SU-DHL-6 (cell line): ENCODE measurements around the gene S100A14.

Source experiments
- H2AFZ ChIP-seq: fragments of 200-600 bp; sonication (generic); 2 replicates; pipeline ENCODE4 v1.6.1; 2014; ENCODE audit warnings: low read depth, mild to moderate bottlenecking, moderate library complexity, mixed read lengths, antibody characterized with exemption, low read length; ENCODE audit not compliant: severe bottlenecking
- H3F3A ChIP-seq: fragments of 200-600 bp; shearing (Covaris generic); 2 replicates; pipeline ENCODE4 v1.6.0; 2016; ENCODE audit warnings: antibody characterized with exemption, mild to moderate bottlenecking; ENCODE audit not compliant: insufficient read depth
- H3K27ac ChIP-seq: fragments of 200-600 bp; sonication (generic); 2 replicates; pipeline ENCODE4 v1.5.1; 2016; ENCODE audit warnings: low read depth, mild to moderate bottlenecking, low read length, moderate library complexity, mixed read lengths
- H3K27me3 ChIP-seq: fragments of 200-600 bp; sonication (generic), shearing (Covaris generic); 2 replicates; pipeline ENCODE4 v1.6.0; 2014; ENCODE audit warnings: mild to moderate bottlenecking, low read length
- H3K36me3 ChIP-seq: fragments of 200-600 bp; sonication (generic); 2 replicates; pipeline ENCODE4 v1.6.1; 2014; ENCODE audit warnings: mild to moderate bottlenecking, low read length, mixed read lengths
- H3K4me2 ChIP-seq: fragments of 300-600, 200-600 bp; shearing (Covaris generic), sonication (generic); 2 replicates; pipeline ENCODE4 v1.6.0; 2014; ENCODE audit warnings: low read length, low read depth, mild to moderate bottlenecking; ENCODE audit not compliant: poor library complexity, severe bottlenecking
- H3K4me3 ChIP-seq: fragments of 200-600 bp; sonication (generic); 2 replicates; pipeline ENCODE4 v1.5.1; 2014; ENCODE audit warnings: antibody characterized with exemption, low read length, mild to moderate bottlenecking, mixed read lengths; ENCODE audit not compliant: insufficient read depth, poor library complexity, severe bottlenecking
- H3K79me2 ChIP-seq: fragments of 200-600 bp; sonication (generic); 2 replicates; pipeline ENCODE4 v1.6.1; 2014; ENCODE audit warnings: mild to moderate bottlenecking, low read length, moderate library complexity; ENCODE audit not compliant: insufficient read depth
- H3K9ac ChIP-seq: fragments of 200-600 bp; sonication (generic); 2 replicates; pipeline ENCODE4 v1.7.0; 2014; ENCODE audit warnings: mild to moderate bottlenecking, low read length
- H3K9me2 ChIP-seq: fragments of 200-600 bp; sonication (generic); replicated peaks from 2 replicates; pipeline ENCODE4 v1.6.1; 2014; ENCODE audit warnings: low read length; ENCODE audit not compliant: insufficient read depth
- H3K9me3 ChIP-seq: fragments of 200-600 bp; sonication (generic); 2 replicates; pipeline ENCODE4 v1.6.1; 2014; ENCODE audit warnings: low read length, mixed read lengths; ENCODE audit not compliant: insufficient read depth
- H4K20me1 ChIP-seq: fragments of 200-600 bp; sonication (generic); 2 replicates; pipeline ENCODE4 v1.6.1; 2014; ENCODE audit warnings: low read depth, mild to moderate bottlenecking, antibody characterized with exemption, low read length, moderate library complexity, mixed read lengths
- EZH2phosphoT487 ChIP-seq: fragments of 200-600 bp; sonication (generic), shearing (Covaris generic); conservative IDR thresholded peaks from 2 replicates; pipeline ENCODE4 v1.6.1; 2018; ENCODE audit warnings: mild to moderate bottlenecking, antibody characterized with exemption, low read length, moderate library complexity, mixed read lengths
- TF ChIP-seq, protein P1 (sequence below): fragments of 200-600 bp; sonication (generic); IDR thresholded peaks from one replicate; pipeline ENCODE4 v1.5.1; 2017; ENCODE audit warnings: antibody characterized with exemption, mild to moderate bottlenecking, low read length, moderate library complexity; ENCODE audit not compliant: insufficient read depth, poor library complexity, severe bottlenecking

The S100A14 gene

DNA sequence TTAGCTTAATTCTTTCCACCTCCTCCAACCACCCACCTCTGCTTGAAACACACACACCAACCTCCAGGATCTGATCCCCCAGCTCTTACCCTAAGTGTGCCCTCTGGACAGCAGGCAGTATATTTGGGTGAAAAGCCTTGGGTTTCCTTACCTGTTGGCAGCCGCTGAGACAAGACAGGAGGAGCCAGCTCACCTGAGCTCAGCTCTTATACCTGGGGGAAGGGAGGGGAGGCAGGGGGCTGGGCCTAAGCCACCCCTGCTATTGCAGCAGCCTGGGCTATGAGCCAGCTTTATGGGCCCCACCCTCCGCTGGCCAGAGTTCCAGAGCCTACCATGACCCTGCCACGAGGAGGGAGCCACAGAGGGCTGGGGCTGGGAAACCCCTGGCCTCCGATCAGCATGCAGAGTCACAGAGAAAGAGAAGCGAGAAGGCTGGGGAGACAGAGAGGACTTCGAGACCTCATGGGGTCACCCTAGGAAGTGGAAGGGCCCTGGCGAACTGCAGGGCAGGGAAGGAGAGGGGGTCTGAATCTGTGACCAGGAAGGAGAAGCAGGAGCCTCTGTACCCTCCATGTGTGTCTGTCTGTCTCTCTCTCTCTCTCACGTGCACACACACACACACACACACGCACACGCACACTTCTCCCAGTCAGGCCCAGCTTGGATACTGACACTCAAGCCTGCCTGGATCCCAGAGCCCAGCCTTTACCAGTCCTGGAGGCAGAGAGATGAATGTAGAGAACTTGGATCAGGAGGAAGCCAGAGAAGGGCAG, at the start of gene S100A14:
Gene S100A14, minus strand, starts transcription at position 182 of the 773 bp plus-strand sequence. CDS start 467 bp downstream, outside the sequence.
- Histone ChIP-seq H3K4me2 (no peak within 1 kb of the TSS), H2AFZ (no peak within 1 kb of the TSS), H3K9ac (no peak within 1 kb of the TSS), H3K4me3 (no peak within 1 kb of the TSS), H4K20me1 (no peaks in the 10 kb centered on the region), H3K9me3 (no peaks in the 10 kb centered on the region), H3F3A (no peaks in the 10 kb centered on the region), H3K36me3 (no peaks in the 10 kb centered on the region), H3K27ac (no peak within 1 kb of the TSS), H3K9me2 (no peaks in the 10 kb centered on the region), H3K27me3 (no peaks in the 10 kb centered on the region), H3K79me2 (no peaks in the 10 kb centered on the region)
- TF ChIP-seq EZH2phosphoT487, result no peak
- TF ChIP-seq, protein P1, sequence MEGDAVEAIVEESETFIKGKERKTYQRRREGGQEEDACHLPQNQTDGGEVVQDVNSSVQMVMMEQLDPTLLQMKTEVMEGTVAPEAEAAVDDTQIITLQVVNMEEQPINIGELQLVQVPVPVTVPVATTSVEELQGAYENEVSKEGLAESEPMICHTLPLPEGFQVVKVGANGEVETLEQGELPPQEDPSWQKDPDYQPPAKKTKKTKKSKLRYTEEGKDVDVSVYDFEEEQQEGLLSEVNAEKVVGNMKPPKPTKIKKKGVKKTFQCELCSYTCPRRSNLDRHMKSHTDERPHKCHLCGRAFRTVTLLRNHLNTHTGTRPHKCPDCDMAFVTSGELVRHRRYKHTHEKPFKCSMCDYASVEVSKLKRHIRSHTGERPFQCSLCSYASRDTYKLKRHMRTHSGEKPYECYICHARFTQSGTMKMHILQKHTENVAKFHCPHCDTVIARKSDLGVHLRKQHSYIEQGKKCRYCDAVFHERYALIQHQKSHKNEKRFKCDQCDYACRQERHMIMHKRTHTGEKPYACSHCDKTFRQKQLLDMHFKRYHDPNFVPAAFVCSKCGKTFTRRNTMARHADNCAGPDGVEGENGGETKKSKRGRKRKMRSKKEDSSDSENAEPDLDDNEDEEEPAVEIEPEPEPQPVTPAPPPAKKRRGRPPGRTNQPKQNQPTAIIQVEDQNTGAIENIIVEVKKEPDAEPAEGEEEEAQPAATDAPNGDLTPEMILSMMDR, result no peak

DNA sequence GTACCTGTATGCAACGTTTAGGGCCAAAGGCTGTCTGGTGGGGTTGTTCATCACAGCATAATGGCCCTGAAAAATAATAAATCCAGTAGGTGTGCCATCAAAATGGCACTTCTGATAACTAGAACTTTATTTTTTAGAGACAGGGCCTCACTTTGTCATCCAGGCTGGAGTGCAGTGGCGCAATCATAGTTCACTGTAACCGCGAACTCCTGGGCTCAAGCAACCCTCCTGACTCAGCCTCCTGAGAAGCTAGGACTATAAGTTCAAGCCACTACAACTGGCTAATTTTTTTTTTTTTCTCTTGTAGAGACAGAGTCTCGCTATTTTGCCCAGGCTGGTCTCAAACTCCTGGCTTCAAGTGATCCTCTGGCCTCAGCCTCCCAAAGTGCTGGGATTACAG, 47.1 kb upstream of the S100A14 start:
- no peak overlapping the region for H3K27ac ChIP-seq
- no peak overlapping the region for H3K9ac ChIP-seq
- no peaks in the 10 kb centered on the region for H3K27me3 ChIP-seq
- H3F3A ChIP-seq, result peaks cover 42% of the 10 kb centered on the region
- H3K4me2 ChIP-seq, result no peak overlapping the region
- peaks cover 48% of the 10 kb centered on the region for H3K36me3 ChIP-seq
- no peaks in the 10 kb centered on the region for H4K20me1 ChIP-seq
- TF ChIP-seq EZH2phosphoT487, result no peak
- TF ChIP-seq, protein P1, result no peak
- H3K79me2 ChIP-seq, result peaks cover 19% of the 10 kb centered on the region
- H3K4me3 ChIP-seq, result no peak overlapping the region
- H3K9me2 ChIP-seq, result no peaks in the 10 kb centered on the region
- H3K9me3 ChIP-seq, result no peaks in the 10 kb centered on the region
- H2AFZ ChIP-seq, result no peak overlapping the region

DNA sequence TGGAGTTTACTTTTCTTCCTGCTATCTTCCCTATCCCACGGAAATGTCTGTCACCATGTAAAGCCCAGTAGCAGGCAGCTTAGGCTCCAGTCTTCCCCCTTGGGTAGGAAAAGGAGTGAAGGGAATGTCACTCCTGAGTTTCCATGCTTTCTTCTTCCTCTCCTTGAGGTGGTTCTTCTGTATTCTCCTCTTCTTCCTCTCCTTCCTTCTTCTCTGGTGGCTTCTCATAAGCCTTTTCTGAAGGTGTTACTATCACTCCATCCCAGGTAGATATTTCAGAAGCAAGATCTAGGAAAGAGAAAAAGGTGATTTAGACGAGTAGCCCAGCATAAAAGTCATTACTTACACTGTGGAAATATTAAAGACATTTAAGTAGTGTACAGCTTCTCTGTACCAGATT, 46.1 kb upstream of the S100A14 start:
- Histone ChIP-seq H3K79me2 (peaks cover 12% of the 10 kb centered on the region; the same call in 1 of the 2 replicates), H3K9ac (no peak overlapping the region), H3K4me3 (no peak overlapping the region), H3K27me3 (no peaks in the 10 kb centered on the region), H3K9me2 (no peaks in the 10 kb centered on the region), H3K9me3 (no peaks in the 10 kb centered on the region), H4K20me1 (no peaks in the 10 kb centered on the region), H3K4me2 (no peak overlapping the region), H3K27ac (no peak overlapping the region), H3F3A (peaks cover 42% of the 10 kb centered on the region), H2AFZ (no peak overlapping the region), H3K36me3 (peaks cover 39% of the 10 kb centered on the region)
- TF ChIP-seq EZH2phosphoT487, result no peak
- TF ChIP-seq, protein P1, result no peak
